MCF 10A (cell line): ENCODE results near the gene SMC6. TPM values are rescaled to one million over a fixed set of nuclear protein-coding genes. Genes with fewer than 3 reads are reported as not detected.

Experiments
- BruUV-seq: library from RNA; stranded (reverse); fragments of 400-500 nt; replicated peaks from 2 replicates; lab custom pipeline; 2021; lab: Mats Ljungman, UMichigan
- CTCF ChIA-PET: fragments of 300-600 bp; sonication (Branson Sonifier 250); formaldehyde crosslinking; extraction: SDS; loops from one replicate; lab custom pipeline; 2021; ENCODE audit warnings: antibody characterized with exemption, inconsistent platforms; lab: Yijun Ruan, JAX
- POLR2A ChIA-PET: fragments of 300-600, 350-650 bp; sonication (Branson Sonifier 250); formaldehyde crosslinking; extraction: SDS; loops from one replicate; lab custom pipeline; 2020; ENCODE audit warnings: antibody characterized with exemption, inconsistent platforms; lab: Yijun Ruan, JAX
- DNase-seq: peaks from one replicate; pipeline ENCODE4 v3.0.0-alpha.2; 2018; ENCODE audit not compliant: unreplicated experiment
- H3K27ac Mint-ChIP-seq: one replicate; pipeline ENCODE4 v1.8.0; 2022; ENCODE audit warnings: mild to moderate bottlenecking, low read depth, mixed read lengths; ENCODE audit not compliant: unreplicated experiment
- H3K27me3 Mint-ChIP-seq: one replicate; pipeline ENCODE4 v1.8.0; 2022; ENCODE audit warnings: mixed read lengths; ENCODE audit not compliant: insufficient read depth, unreplicated experiment
- H3K36me3 Mint-ChIP-seq: one replicate; pipeline ENCODE4 v1.8.0; 2022; ENCODE audit warnings: mild to moderate bottlenecking, moderate library complexity, mixed read lengths; ENCODE audit not compliant: insufficient read depth, unreplicated experiment
- H3K4me1 Mint-ChIP-seq: one replicate; pipeline ENCODE4 v1.8.0; 2022; ENCODE audit warnings: mixed read lengths; ENCODE audit not compliant: insufficient read depth, unreplicated experiment
- H3K4me3 Mint-ChIP-seq: one replicate; pipeline ENCODE4 v1.8.0; 2022; ENCODE audit warnings: mild to moderate bottlenecking, moderate library complexity, mixed read lengths; ENCODE audit not compliant: unreplicated experiment
- H3K9me3 Mint-ChIP-seq: one replicate; pipeline ENCODE4 v1.8.0; 2022; ENCODE audit warnings: mixed read lengths; ENCODE audit not compliant: unreplicated experiment
- CTCF ChIP-seq: fragments of 200-600 bp; IDR thresholded peaks from one replicate; pipeline ENCODE4 v1.8.0; 2022; ENCODE audit warnings: antibody characterized with exemption, mild to moderate bottlenecking; ENCODE audit not compliant: unreplicated experiment
- intact Hi-C: fragments of 100-400 bp; cut with micrococcal nuclease; formaldehyde crosslinking; loops from 2 replicates; pipeline ENCODE4 v1.14.1; 2022
- total RNA-seq: library from RNA; stranded (reverse); gene quantifications from 2 replicates; pipeline ENCODE4 v1.2.3, GENCODE V29; 2022

The SMC6 gene
- total RNA-seq, 1 experiment from 2014 or later = 24.7 TPM

GRCh38 chr2:17649026-17649425 is 104.6 kb downstream of the SMC6 start:
- no peaks in the 10 kb centered on the region for H3K27me3 Mint-ChIP-seq
- H3K9me3 Mint-ChIP-seq = no peaks in the 10 kb centered on the region
- H3K27ac Mint-ChIP-seq = no peak overlapping the region
- peaks cover 19% of the 10 kb centered on the region for H3K4me1 Mint-ChIP-seq
- no peaks in the 10 kb centered on the region for H3K36me3 Mint-ChIP-seq
- TF ChIP-seq CTCF = no peak
- CTCF ChIA-PET = interaction anchor here (0.6 to 1.1 kb wide), 2 partner anchors 22 to 102 kb away, joined by 3 read pairs; no protein-coding TSS in a partner anchor
- DNase-seq = no peak
- BruUV-seq = no TSS peak
- no peak overlapping the region for H3K4me3 Mint-ChIP-seq
- intact Hi-C loops = loop anchor here (10.0 kb wide), 2 partner anchors 174 to 874 kb away; no protein-coding TSS in a partner anchor
- POLR2A ChIA-PET = no interaction called here

GRCh38 chr2:17648581-17648980 is 105.0 kb downstream of the SMC6 start:
- ChIA-PET POLR2A (no interaction called here), CTCF (interaction anchor here (1.1 kb wide), 1 partner anchor 22 kb away, joined by 3 read pairs; no protein-coding TSS in a partner anchor)
- intact Hi-C loops = loop anchor here (10.0 kb wide), 2 partner anchors 174 to 874 kb away; no protein-coding TSS in a partner anchor
- no peak for TF ChIP-seq CTCF
- no TSS peak for BruUV-seq
- Mint-ChIP-seq H3K4me1 (peaks cover 22% of the 10 kb centered on the region), H3K27me3 (no peaks in the 10 kb centered on the region), H3K9me3 (no peaks in the 10 kb centered on the region), H3K36me3 (no peaks in the 10 kb centered on the region), H3K4me3 (no peak overlapping the region), H3K27ac (no peak overlapping the region)
- no peak for DNase-seq

- H3K4me1 Mint-ChIP-seq = peaks cover 31% of the 10 kb centered on the region
- no peak overlapping the region for H3K4me3 Mint-ChIP-seq
- BruUV-seq = no TSS peak
- no peak overlapping the region for H3K27ac Mint-ChIP-seq
- no peaks in the 10 kb centered on the region for H3K36me3 Mint-ChIP-seq
- no peaks in the 10 kb centered on the region for H3K9me3 Mint-ChIP-seq
- CTCF ChIA-PET = interaction anchor here (0.5 to 3.1 kb wide), 9 partner anchors 13 to 890 kb away, joined by 3 to 21 read pairs (median 4); partner anchors contain the start of gene VSNL1
- POLR2A ChIA-PET = interaction anchor here (0.9 to 5.2 kb wide), 5 partner anchors 8 to 107 kb away, joined by 3 to 53 read pairs (median 4); partner anchors contain the start of gene VSNL1
- intact Hi-C loops = loop anchor here (1.0 to 10.0 kb wide), 3 partner anchors 107 to 872 kb away; partner anchors contain the start of gene VSNL1
- TF ChIP-seq CTCF = no peak
- H3K27me3 Mint-ChIP-seq = no peaks in the 10 kb centered on the region
- DNase-seq = no peak
These were observed 106.5 kb downstream of the SMC6 start for GRCh38 chr2:17646838-17647701.

GRCh38 chr2:17646081-17646554 is 107.5 kb downstream of the SMC6 start:
- ChIA-PET POLR2A (interaction anchor here (0.9 to 5.2 kb wide), 9 partner anchors 9 to 106 kb away, joined by 3 to 53 read pairs (median 4); partner anchors contain the start of gene VSNL1), CTCF (interaction anchor here (0.5 to 3.1 kb wide), 29 partner anchors 9 to 873 kb away, joined by 3 to 24 read pairs (median 4); partner anchors contain the start of gene VSNL1)
- H3K27me3 Mint-ChIP-seq = no peaks in the 10 kb centered on the region
- H3K4me1 Mint-ChIP-seq = peaks cover 31% of the 10 kb centered on the region
- H3K9me3 Mint-ChIP-seq = no peaks in the 10 kb centered on the region
- no peaks in the 10 kb centered on the region for H3K36me3 Mint-ChIP-seq
- no peak overlapping the region for H3K27ac Mint-ChIP-seq
- no TSS peak for BruUV-seq
- no peak overlapping the region for H3K4me3 Mint-ChIP-seq
- peak; percentile 73 for TF ChIP-seq CTCF
- peak; percentile 84 for DNase-seq
- intact Hi-C loops = loop anchor here (1.0 to 10.0 kb wide), 3 partner anchors 106 to 871 kb away; partner anchors contain the start of gene VSNL1
